ENCODE data around the gene FBXL20. TPM values are rescaled to one million over a fixed set of nuclear protein-coding genes. Genes with fewer than 3 reads are reported as not detected.
"Not testable (repeated sequence)": the region's sequence is repeated elsewhere in the genome, so short reads cannot be mapped to it uniquely, and the experiment has no call there.

FBXL20 gene
- total RNA-seq, 4 donors from 2014 or later = 10.4 to 29.6 (median 17.2) TPM

GRCh38 chr17:39385040-39385439, 16.4 kb downstream of the FBXL20 start:
- ATAC-seq (ENCODE audit: low FRiP score) = no peak
- TF ChIP-seq CTCF (IDR thresholded peaks at IDR 0.05) = no peak
- no peak for DNase-seq (ENCODE audit: low spot score)

- ATAC-seq (ENCODE audit: low FRiP score) (no peak), DNase-seq (ENCODE audit: low spot score) (no peak)
- TF ChIP-seq CTCF (IDR thresholded peaks at IDR 0.05) = no peak
Observed at GRCh38 chr17:39380144-39380543, 21.3 kb downstream of the FBXL20 start.

- no peak for ATAC-seq (ENCODE audit: low FRiP score)
- no peak for TF ChIP-seq CTCF (IDR thresholded peaks at IDR 0.05)
- DNase-seq (ENCODE audit: low spot score) = no peak
Observed at GRCh38 chr17:39376434-39376833, 25.0 kb downstream of the FBXL20 start.

GRCh38 chr17:39367805-39368204, 33.6 kb downstream of the FBXL20 start:
- ATAC-seq (ENCODE audit: low FRiP score); DNase-seq (ENCODE audit: low spot score): not testable (repeated sequence)

GRCh38 chr17:39365872-39366271, 35.6 kb downstream of the FBXL20 start:
- no peak for TF ChIP-seq CTCF (IDR thresholded peaks at IDR 0.05)

GRCh38 chr17:39365242-39365641, 36.2 kb downstream of the FBXL20 start:
- ATAC-seq (ENCODE audit: low FRiP score) (peak; percentile 82), DNase-seq (ENCODE audit: low spot score) (no peak)
- TF ChIP-seq CTCF (IDR thresholded peaks at IDR 0.05) = no peak

More at GRCh38 chr17:39365872-39366271, 35.6 kb downstream of the FBXL20 start:
- ATAC-seq (ENCODE audit: low FRiP score) = no peak
- no peak for DNase-seq (ENCODE audit: low spot score)

- DNase-seq (ENCODE audit: low spot score) (no peak), ATAC-seq (ENCODE audit: low FRiP score) (peak; percentile 59)
- no peak for TF ChIP-seq CTCF (IDR thresholded peaks at IDR 0.05)
Observed at GRCh38 chr17:39364236-39365025, 37.0 kb downstream of the FBXL20 start.

Measured in omental fat pad (tissue), 4 donors.